Left colon (tissue), 2 donors: ENCODE measurements around the gene NEK8. TPM values are rescaled to one million over a fixed set of nuclear protein-coding genes. Genes with fewer than 3 reads are reported as not detected.
"Not testable (repeated sequence)": the region's sequence is repeated elsewhere in the genome, so short reads cannot be mapped to it uniquely, and the experiment has no call there.

Experiments
- ATAC-seq: fragments of 200-7000 bp; cut with Tn5 transposase; one replicate; pipeline ENCODE4 v1.9.1; 2020; ENCODE audit warnings: mild to moderate bottlenecking, moderate library complexity
- DNase-seq, 2 donors: peaks; one replicate each; pipeline ENCODE4 v3.0.0-alpha.2; 2020
- intact Hi-C, 2 donors: fragments of 100-400 bp; cut with DNase I in 1 of 2; cut with micrococcal nuclease in 1 of 2; formaldehyde crosslinking; loops; one replicate each; pipeline versions ENCODE4 v1.11.2 to v1.14.0; 2022; cut with DNase I, micrococcal nuclease
- total RNA-seq, 2 donors: library from RNA; stranded (reverse); fragmentation: NEBNext Ultra II Directional; extraction: Animal tissue kit (Norgen Biotek cat#: 25700); gene quantifications; one replicate each; pipeline ENCODE4 v1.2.1, GENCODE V29; 2021
- donor health status: DM: no; HTN: no; CAD: no.
- donor health status: DM: yes; HTN: yes; CAD: no.

The NEK8 gene
- total RNA-seq, 2 donors from 2014 or later: 5.6 to 5.7 TPM

DNA sequence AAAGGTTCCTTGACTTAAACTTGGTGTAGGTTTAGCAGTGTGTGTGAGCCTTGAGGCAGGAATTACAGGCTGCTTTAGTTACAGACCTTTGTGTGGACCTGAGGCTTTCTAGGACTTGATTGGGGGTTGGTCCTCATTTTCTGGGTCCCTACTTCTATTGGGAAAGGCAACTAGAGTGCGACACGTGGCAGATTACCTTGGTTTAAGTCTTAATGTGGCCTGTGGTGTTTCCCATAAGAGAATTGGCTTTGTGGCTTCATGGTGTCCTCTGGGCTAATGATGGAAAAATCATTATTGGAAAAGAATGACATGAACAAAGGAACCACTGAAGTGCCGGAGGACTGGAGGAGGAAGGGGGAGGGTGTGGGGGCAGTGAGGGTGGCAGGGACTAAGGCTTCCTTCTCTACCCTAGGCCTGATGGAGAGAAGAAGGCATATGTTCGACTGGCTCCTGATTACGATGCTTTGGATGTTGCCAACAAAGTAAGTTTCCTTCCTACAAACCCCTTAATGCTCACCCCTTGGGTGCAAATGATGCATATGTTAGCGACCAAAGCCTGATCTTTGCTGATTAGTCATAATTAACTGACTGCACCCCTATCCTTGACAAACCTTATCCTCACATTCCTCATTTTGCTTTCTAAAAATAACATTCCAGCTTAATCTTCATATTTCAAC, 5.3 kb upstream of the NEK8 start:
- ATAC-seq: no peak
- DNase-seq: no peak
- intact Hi-C loops: no loop called here

DNA sequence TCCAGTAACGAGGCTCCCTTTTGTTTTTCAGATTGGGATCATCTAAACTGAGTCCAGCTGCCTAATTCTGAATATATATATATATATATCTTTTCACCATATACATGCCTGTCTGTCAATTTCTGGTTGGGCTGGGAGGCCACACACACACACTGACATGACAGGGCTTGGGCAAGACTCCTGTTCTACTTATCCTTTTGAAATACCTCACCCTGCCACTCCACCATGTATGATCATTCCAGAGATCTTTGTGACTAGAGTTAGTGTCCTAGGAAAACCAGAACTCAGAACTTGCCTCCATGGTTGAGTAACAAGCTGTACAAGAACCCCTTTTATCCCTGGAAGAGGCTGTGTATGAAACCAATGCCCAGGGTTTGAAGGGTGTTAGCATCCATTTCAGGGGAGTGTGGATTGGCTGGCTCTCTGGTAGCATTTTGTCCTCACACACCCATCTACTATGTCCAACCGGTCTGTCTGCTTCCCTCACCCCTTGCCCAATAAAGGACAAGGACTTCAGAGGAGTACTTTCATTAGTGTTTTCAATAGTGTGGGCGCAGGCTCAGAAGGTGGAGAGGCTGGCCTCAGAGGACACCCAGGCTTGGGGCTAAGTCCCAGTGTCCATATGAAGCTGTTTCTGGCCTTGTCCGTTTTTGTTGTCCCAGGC, 4.6 kb upstream of the NEK8 start:
- intact Hi-C loops, ATAC-seq, DNase-seq: not testable (repeated sequence)

DNA sequence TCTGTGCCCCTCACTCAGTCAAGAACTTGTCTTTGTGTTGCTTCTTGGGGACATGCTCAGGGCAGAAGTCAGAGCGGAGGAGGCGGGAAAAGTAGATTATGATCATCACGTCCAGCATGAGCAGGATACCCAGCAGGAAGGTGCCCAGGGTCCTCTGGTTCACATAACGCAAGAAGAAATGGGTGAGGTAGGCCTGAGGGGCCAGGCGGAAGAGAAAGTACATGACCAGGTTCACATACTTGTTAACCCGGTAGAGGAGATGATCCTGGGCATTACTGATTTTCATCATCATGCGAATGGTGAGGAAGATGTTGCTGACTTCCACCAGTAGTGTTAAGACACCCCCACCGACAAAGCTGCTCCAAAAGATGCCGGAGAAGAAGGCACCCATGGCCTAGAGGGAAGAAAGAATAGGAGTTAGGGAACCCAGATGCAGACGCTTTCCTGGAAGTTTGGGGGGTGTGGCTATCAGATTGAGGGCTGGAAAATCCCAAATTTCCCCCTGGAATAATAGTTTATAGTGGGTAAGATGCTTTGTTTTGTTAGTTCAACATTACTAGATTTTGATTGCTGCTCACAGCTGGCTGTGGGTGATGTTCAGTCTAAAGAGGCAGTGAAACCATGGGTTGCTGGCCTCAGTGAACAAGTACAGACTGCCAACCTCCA, 4.0 kb upstream of the NEK8 start:
- DNase-seq (no peak), ATAC-seq (no peak)
- intact Hi-C loops: no loop called here

DNA sequence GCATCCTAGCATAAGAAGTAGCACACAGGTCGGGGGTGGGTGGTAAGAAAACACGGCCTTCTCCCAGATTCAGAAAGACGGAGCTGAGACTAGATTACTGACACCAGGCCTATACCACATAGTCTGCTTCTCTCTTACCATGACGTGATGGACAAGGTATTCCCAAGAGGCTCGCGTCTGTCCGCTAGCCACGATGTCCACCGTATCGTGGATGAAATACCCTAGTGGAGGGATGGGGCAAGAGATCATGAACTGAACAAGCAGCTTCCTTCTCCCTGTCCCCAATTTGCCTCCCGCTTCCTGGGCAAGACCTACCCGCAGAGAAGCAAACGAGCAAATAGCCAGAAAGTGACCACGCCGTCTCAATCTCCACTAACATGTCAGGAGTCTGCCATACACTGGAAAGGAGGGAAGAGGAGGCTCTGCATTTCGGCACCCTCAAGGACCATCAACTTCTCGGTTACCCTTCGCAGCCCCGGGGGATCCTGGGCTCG, 3.4 kb upstream of the NEK8 start:
- no peak for DNase-seq
- ATAC-seq: no peak
- intact Hi-C loops: no loop called here

DNA sequence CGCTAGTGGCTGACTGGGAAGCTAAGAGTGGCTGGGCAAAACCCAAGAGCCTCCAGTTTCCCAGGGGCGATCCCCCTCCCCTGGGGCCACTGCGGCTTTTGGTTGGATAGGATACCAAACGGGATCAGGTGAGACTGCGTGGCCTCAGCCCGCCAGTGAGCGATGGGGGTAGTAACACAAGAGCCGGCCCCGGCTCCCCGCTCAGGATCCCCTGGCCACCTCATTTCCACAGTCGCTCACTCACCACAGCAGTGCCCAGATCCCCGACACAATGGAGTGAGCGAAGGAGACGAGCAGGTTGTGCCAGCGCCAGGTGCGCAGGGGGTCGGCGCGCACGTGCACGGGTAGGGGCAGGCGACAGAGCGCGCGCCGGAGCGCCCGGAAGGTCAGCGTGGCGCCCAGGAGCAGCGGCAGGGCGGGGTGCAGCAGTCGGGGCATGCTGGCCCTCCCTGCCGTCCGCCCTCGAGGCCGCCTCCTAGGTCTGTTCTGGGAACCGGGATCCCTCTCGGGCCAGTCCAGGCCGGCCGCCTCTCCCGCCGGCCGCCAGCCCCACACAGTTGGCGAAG, 2.8 kb upstream of the NEK8 start:
- intact Hi-C loops: no loop called here

DNA sequence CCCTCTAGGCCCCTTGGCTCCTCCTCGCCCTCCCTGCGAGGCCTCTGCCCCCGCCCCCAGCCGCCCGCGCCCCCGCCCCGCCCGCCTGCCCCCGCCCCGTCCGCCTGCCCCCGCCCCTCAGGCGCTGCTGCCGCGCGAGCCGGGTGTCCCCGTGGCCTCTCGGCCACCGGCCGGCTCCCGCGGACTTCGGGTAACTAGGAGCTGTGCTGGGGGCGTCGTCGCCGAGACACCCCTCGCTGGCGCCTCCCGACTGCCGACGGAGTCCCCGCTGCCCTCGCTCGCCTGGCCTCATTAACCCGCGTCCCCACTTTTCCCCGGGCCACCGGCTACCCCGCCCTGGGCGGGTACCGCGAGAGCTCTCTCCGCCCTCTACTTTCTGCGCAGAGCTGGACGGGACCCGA, 2.4 kb upstream of the NEK8 start, which contains the start of gene TLCD1:
Gene TLCD1 (minus strand): TSS at position 8 of the 401 bp plus-strand sequence. CDS start 136 bp downstream, outside the sequence.
- peak; percentile 81 to 86 for DNase-seq
- ATAC-seq: peak; percentile 29
- intact Hi-C loops: no loop called here

More for the DNA sequence above, 2.8 kb upstream of the NEK8 start:
- DNase-seq: peak; percentile 70 to 76
- ATAC-seq: peak; percentile 28

DNA sequence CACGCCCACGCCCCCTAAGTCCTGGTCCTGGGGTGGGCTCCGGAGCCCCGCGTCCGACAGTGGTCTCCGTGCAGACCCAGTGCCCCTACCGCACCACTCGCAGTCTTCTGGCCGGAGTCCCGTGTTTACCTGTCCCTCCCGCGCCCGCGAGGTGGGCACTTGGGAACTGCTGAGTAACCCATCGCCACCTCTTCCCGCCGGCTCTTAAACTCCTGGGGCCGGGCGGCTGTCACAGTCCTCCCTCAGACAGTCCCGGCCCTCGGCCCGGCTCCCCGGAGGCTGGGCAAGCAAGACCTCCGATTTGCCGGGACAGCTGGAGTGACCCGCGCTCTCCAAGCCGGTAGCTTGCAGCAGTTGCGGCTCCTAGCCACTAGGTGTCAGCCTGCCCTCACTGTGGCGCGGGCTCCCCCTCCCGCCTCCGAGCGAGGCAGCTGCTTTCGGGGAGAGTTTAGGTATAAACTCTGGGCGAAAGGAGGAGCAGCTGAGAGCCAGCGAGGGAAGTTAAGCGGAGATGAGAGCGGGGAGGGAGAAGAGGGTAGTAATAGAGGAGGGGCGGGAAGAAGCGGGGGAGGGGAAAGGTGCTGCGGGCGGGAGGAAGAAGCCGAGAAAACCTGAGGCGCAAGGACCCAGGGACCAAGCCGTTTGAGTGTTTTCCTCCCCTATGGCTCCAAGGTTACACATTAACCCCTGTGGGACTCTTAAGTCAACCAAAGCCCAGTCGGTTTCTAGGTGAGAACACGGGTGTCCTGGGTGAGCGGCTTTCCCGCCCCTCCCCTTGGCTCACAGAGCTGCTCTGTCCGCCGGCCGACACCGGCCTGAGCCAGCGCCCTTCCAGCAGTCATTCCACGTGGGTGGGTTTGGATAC, 1.7 kb upstream of the NEK8 start:
- DNase-seq (peak; percentile 92 to 95), ATAC-seq (peak; percentile 48)
- intact Hi-C loops: no loop called here

DNA sequence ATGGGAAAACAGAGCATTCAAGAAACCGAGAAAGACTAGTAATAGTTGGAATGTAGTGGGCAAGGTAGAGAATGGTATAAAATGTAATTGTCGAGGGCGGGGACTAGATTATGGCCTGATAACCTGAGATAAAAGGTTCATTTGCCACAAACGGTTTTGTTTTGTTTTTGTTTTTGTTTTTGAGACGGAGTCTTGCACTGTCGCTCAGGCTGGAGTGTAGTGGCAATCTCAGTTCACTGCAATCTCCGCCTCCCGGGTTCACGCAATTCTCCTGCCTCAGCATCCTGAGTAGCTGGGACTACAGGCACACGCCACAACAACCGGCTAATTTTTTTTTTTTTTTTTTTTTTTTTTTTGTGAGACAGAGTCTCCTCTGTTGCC, 1.4 kb downstream of the NEK8 start:
- DNase-seq: no peak
- ATAC-seq: no peak
- intact Hi-C loops: no loop called here

DNA sequence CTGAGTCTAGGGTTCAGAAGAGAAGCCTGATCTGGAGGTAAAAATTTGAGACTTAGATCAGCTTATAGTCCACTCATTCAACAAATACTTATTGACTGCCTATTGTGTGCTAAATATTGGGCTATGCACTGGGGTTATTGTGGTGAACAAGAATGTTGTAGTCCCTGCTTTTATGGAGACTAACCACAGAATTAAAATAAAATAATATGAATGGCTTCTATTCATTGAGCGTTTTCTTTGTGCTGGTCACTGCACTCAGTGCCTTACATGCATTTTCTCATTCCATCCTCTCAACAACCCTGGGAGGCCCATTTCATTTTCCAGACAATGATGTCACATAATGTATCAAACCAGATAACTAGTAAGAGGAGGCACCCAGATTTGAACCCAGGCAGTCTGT, 4.8 kb downstream of the NEK8 start:
- DNase-seq (no peak), ATAC-seq (no peak)
- intact Hi-C loops: no loop called here

DNA sequence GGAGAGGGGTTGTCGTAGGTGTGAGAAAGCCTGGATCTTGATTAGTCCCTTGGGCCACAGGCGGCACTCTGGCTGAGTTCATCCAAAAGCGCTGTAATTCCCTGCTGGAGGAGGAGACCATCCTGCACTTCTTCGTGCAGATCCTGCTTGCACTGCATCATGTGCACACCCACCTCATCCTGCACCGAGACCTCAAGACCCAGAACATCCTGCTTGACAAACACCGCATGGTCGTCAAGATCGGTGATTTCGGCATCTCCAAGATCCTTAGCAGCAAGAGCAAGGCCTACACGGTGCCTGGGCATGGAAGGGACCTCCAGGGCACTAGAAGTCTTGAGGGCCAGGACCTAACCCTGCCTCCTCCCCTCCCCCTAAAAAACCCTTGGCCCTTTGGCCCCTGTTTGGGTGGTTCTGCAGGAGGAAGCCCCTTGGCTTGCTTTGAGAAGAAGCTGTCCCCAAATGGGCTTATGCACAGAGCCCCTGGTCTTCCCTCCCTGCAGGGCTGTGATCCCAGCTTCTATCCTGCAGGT, 6.2 kb downstream of the NEK8 start:
- intact Hi-C loops: no loop called here
- ATAC-seq (no peak), DNase-seq (no peak)

DNA sequence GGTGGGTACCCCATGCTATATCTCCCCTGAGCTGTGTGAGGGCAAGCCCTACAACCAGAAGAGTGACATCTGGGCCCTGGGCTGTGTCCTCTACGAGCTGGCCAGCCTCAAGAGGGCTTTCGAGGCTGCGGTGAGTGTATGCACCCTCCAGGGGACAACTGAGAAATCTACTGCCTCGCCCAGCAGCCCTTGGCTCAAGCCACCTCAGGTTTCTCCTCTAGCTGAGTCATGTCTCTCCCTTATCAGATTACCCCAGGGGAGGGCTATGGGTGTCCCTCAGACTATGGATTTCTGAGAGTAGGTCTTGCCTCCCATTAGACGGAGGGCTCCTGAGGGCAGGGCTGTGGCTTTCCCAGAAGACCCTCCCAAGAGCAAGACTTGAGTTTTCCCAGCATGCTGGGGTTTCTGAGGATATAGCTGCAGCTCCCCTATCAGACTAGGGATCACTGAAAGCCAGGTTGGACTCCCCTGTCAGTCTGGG, 6.7 kb downstream of the NEK8 start:
- no peak for DNase-seq
- ATAC-seq: no peak
- intact Hi-C loops: no loop called here

DNA sequence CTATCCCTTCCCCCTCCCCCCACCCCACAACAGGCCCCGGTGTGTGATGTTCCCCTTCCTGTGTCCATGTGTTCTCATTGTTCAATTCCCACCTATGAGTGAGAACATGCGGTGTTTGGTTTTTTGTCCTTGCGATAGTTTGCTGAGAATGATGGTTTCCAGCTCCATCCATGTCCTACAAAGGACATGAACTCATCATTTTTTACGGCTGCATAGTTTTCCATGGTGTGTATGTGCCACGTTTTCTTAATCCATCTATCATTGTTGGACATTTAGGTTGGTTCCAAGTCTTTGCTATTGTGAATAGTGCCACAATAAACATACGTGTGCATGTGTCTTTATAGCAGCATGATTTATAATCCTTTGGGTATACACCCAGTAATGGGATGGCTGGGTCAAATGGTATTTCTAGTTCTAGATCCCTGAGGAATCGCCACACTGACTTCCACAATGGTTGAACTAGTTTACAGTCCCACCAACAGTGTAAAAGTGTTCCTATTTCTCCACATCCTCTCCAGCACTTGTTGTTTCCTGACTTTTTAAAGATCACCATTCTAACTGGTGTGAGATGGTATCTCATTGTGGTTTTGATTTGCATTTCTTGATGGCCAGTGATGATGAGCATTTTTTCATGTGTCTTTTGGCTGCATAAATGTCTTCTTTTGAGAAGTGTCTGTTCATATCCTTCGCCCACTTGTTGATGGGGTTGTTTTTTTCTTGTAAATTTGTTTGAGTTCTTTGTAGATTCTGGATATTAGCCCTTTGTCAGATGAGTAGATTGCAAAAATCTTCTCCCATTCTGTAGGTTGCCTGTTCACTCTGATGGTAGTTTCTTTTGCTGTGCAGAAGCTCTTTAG, 7.6 kb downstream of the NEK8 start:
- intact Hi-C loops, ATAC-seq, DNase-seq: not testable (repeated sequence)

DNA sequence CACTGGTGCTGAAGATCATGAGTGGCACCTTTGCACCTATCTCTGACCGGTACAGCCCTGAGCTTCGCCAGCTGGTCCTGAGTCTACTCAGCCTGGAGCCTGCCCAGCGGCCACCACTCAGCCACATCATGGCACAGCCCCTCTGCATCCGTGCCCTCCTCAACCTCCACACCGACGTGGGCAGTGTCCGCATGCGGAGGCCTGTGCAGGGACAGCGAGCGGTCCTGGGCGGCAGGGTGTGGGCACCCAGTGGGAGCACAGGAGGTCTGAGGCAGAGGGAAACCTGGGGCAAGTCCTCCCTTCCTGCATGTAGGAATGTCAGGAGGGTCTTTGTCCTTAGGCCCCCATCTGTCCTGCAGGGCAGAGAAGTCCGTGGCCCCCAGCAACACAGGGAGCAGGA, 8.7 kb downstream of the NEK8 start:
- ATAC-seq (no peak), DNase-seq (no peak)
- intact Hi-C loops: no loop called here

DNA sequence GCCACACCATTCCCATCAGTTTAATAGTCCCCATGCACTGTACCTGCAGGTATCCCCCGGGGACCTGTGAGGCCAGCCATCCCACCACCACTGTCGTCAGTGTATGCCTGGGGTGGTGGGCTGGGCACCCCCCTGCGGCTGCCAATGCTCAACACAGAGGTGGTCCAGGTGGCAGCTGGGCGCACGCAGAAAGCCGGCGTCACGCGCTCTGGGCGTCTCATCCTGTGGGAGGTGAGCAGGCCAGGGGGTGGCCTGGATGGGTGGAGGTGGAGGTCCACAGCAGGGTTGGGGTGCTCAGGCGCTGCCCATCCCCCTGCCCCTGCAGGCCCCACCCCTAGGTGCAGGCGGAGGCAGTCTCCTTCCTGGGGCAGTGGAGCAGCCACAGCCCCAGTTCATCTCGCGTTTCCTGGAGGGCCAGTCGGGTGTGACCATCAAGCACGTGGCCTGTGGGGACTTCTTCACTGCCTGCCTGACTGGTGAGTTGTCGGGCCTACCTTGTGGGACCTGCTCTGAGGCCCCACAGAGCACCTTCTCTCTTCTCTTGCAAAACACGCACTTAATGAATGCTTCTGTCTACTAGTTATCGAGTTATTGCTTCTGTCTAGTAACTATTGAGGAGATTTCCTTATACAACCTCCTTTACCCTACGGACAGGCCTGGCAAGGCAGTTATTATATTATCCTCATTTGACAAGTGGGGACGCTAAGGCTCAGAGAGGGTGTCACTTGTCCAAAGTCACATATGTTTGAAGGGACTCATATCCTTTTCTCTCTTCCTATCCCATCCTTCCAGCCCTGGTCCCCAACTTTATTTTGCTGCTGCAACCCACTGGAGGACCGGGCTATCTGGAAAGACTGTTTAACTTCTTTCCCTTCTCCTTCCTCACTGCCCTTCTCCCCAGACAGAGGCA, 9.4 kb downstream of the NEK8 start:
- intact Hi-C loops: no loop called here
- ATAC-seq (peak; percentile 85), DNase-seq (peak; percentile 71 to 72)

DNA sequence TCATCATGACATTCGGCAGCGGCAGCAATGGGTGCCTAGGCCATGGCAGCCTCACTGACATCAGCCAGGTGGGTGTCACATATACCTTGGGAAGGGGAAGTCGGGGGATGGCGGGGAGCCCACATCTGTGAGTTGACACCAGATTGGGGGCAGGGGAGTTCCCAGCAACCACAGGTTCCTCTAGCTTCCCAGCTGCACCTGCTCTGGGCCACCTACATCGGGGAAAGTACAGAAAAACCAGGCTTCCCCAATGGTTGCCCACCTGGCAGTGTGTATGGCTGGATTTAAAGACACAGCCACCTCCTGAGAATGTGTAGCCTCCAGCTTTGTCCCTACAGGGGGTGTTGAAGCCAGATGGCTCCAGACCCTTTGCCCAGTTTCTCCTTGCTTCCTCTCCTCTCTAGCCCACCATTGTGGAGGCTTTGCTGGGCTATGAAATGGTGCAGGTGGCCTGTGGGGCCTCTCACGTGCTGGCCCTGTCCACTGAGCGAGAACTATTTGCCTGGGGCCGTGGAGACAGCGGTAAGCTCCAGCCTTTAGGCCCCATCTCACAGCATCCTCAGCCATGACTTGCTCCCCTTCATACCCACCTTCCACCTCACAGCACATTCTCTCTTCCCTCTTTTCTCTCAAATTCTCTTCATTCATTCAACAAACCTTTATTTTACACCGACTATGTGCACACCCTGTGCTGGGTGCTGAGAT, 10.2 kb downstream of the NEK8 start:
- ATAC-seq: no peak
- intact Hi-C loops: no loop called here
- DNase-seq: peak in 1 of 2 donors; percentile 42
